GM12872 (cell line): ENCODE results near the gene CDH10.

Experiments
- TF ChIP-seq, protein P1 (sequence below): IDR thresholded peaks from 3 replicates; pipeline ENCODE4 v1.5.1; 2011; ENCODE audit warnings: low read depth, mild to moderate bottlenecking, low read length, moderate library complexity; ENCODE audit not compliant: insufficient read depth

Gene CDH10

DNA sequence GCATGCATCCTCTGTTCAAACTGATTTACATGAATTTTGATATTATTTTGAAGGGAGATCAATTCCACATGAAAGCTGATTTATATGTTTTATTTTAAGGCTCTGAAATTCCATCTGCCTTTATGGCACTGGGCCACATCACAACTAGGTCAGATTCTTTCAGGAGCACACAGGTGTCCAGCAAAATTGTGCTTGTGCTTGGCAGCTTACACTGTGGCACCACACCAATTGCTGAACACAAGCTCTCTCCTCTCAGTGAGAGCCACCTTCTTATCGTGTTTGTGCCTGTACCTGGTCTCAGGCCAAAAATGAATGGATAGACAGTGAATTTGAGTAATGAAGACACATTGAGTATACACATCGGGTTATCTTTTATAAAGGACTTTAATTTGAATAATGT lies 200.4 kb downstream of the CDH10 start:
- TF ChIP-seq, protein P1, sequence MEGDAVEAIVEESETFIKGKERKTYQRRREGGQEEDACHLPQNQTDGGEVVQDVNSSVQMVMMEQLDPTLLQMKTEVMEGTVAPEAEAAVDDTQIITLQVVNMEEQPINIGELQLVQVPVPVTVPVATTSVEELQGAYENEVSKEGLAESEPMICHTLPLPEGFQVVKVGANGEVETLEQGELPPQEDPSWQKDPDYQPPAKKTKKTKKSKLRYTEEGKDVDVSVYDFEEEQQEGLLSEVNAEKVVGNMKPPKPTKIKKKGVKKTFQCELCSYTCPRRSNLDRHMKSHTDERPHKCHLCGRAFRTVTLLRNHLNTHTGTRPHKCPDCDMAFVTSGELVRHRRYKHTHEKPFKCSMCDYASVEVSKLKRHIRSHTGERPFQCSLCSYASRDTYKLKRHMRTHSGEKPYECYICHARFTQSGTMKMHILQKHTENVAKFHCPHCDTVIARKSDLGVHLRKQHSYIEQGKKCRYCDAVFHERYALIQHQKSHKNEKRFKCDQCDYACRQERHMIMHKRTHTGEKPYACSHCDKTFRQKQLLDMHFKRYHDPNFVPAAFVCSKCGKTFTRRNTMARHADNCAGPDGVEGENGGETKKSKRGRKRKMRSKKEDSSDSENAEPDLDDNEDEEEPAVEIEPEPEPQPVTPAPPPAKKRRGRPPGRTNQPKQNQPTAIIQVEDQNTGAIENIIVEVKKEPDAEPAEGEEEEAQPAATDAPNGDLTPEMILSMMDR, result no peak

DNA sequence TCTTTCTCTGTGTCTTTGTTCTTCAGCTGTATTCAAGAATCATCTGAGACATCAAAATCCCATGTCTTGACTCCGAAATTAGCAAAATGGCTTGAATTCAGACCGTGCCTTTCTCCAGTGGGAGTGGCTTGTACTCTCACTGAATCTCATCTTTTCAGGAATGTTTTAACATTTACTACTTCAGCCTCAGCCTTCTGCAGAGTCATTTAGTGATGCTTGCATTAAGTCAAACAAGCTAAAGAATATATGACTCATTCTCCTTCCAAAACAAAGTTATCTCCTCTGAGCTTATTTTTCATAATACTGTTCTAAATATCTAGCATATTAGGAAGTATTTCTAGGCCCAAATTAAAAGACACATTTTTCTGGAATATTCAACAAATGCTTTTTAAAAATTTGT lies 205.3 kb downstream of the CDH10 start:
- TF ChIP-seq, protein P1, result no peak
